NB4 (cell line): ENCODE measurements around the gene ALPL.

Experiments
- DNase-seq: peaks from one replicate; pipeline ENCODE4 v3.0.0; 2010; ENCODE audit warnings: low read depth
- H3K4me3 ChIP-seq: one replicate; pipeline ENCODE4 v1.5.1; 2011; ENCODE audit warnings: mild to moderate bottlenecking, low read depth, low read length, moderate library complexity
- MYC ChIP-seq: IDR thresholded peaks from 2 replicates; pipeline ENCODE4 v1.6.1; 2011; ENCODE audit warnings: low read depth, low read length
- POLR2A ChIP-seq: IDR thresholded peaks from 2 replicates; pipeline ENCODE4 v1.6.1; 2011; ENCODE audit warnings: mild to moderate bottlenecking; ENCODE audit not compliant: insufficient read length; ENCODE audit errors: extremely low read depth
- TF ChIP-seq, protein P1 (sequence below): IDR thresholded peaks from one replicate; pipeline ENCODE4 v1.5.1; 2012; ENCODE audit warnings: low read depth, low read length
- TF ChIP-seq, protein P2 (sequence below): IDR thresholded peaks from 2 replicates; pipeline ENCODE4 v1.6.1; 2011; ENCODE audit warnings: low read depth, low read length

Gene ALPL

DNA sequence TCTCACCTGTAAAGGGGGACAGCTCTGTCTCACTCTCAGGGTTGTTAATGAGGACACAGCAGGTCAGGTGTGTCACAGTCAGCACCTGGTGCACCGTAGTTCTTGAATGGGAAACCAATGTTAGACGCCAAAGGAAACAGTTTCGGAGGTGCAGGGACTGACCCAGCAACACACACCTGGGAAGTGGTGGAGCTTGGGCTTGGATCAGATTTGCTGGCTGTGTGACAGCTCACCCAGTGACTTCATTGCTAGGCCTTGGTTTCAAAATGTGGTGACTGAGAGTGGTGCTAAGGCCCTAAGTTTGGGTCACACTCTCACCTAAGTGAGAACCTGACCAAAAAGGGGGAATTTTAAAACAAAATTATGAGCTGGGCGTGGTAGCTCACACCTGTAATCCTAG is 34.9 kb downstream of the ALPL start:
- no peak overlapping the region for H3K4me3 ChIP-seq
- no peak for DNase-seq
- no peak for TF ChIP-seq MYC
- TF ChIP-seq, protein P1, sequence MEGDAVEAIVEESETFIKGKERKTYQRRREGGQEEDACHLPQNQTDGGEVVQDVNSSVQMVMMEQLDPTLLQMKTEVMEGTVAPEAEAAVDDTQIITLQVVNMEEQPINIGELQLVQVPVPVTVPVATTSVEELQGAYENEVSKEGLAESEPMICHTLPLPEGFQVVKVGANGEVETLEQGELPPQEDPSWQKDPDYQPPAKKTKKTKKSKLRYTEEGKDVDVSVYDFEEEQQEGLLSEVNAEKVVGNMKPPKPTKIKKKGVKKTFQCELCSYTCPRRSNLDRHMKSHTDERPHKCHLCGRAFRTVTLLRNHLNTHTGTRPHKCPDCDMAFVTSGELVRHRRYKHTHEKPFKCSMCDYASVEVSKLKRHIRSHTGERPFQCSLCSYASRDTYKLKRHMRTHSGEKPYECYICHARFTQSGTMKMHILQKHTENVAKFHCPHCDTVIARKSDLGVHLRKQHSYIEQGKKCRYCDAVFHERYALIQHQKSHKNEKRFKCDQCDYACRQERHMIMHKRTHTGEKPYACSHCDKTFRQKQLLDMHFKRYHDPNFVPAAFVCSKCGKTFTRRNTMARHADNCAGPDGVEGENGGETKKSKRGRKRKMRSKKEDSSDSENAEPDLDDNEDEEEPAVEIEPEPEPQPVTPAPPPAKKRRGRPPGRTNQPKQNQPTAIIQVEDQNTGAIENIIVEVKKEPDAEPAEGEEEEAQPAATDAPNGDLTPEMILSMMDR, result no peak
- TF ChIP-seq, protein P2, sequence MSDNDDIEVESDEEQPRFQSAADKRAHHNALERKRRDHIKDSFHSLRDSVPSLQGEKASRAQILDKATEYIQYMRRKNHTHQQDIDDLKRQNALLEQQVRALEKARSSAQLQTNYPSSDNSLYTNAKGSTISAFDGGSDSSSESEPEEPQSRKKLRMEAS, result no peak

DNA sequence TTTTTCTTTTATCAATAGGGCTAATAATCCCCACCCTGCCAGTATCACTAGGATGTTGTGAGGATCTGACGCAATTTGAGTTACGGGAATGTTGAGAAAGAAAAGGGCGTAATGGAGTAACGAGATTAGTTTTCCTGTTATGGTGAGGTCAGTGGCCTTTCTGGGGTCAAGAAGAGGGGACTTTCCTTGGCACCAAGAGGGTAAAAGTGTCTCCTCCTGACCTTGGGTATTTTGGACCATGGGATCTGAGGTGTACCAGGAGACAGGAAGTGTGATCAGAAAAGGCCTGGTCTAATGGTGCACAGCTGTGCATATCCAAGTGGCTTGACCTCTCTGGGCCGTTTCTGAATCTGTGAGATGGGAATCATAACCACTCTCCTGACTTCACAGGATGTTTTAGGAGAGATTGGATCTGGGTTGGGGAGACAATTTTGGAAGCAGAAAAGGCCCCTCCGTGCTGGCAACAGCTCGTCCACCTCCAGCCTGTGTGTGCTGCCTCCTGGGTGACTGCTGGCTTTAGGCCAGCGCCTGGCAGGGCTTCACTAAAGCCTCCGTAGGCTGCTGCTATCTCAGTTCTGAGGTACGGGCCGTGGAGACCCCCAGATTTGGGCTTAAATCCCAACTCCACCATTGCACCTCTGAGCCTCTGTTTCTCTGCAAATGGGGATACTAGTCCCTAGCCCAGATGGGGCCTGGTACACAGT is 37.1 kb downstream of the ALPL start:
- TF ChIP-seq, protein P1, result no peak
- no peak for TF ChIP-seq MYC
- TF ChIP-seq POLR2A, result no peak
- TF ChIP-seq, protein P2, result no peak
- no peak overlapping the region for H3K4me3 ChIP-seq
- no peak for DNase-seq

DNA sequence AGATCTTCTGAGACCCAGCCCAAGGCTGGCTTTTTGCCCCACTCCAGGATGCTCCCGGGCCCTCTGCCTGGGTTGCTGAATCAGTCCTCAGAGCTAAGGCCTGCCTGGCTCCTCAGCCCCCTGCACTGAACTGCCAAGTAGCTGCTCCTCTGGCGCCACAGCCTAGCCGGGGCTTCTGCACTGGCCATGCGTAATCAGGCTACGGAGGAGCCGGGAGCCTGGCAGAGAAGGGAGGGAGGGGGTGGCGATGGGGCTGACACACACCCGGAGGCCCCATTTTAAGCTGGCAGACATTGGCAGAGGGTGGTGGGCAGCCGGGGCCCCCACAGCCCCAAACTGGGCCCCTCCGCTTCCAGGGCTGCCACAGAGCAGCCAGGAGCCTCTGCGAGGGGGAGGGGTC is 38.7 kb downstream of the ALPL start:
- no peak for TF ChIP-seq MYC
- TF ChIP-seq, protein P1, result no peak
- TF ChIP-seq, protein P2, result no peak
- no peak for TF ChIP-seq POLR2A
- no peak for DNase-seq
- H3K4me3 ChIP-seq, result no peak overlapping the region

DNA sequence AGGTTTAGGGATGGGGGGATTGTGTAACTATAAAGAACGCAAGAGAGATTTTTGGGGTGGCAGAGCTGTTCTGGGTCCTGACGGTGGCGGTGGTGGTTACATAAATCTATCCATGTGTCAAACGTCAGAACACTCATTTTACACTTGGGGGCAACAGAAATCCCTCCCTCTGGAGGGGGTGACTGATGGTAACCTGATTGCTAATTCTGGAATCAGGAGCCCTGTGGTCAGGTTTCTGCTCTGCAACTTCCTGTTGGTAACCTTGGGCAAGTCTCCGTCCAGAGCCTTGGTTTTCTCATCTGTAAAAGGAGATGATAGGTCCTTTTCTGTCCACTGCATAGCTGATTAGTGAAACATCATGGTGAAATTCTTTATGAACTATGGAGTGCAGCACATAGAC is 40.9 kb downstream of the ALPL start:
- no peak overlapping the region for H3K4me3 ChIP-seq
- TF ChIP-seq, protein P2, result no peak
- TF ChIP-seq MYC (no peak), POLR2A (no peak)
- TF ChIP-seq, protein P1, result no peak
- DNase-seq, result peak; percentile 53

DNA sequence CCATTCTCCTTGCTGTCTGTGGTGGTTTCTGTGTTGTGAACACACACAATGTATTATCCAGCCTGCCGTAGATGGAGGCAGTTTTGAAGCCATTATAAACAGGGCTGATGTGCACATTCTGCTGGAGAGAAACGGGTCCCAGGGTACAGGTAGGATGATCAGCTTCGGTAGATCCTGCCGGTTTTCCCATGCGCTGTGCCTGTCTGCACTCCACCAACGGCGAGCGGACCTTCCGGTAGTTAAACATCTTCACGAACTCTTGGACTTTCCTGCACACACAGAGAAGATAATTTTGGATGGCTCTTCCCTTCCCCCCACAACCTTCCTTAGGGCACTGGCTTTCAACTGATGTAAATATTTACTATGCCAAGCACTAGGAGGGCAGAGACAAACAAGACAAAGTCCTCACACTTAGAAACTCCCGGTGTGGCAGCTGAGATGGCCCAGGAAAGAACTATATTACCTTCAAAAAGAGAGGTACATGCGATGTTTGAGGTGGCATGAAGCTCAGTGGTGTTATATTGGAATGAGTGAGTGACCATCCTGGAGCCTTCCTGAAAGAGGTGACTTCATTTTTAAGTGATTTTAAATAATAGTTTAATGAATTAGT is 41.7 kb downstream of the ALPL start:
- no peak for DNase-seq
- no peak overlapping the region for H3K4me3 ChIP-seq
- TF ChIP-seq, protein P2, result no peak
- TF ChIP-seq MYC (no peak), POLR2A (no peak)
- TF ChIP-seq, protein P1, result no peak
